A549 (cell line): ENCODE results near the gene BCAS3. TPM values are rescaled to one million over a fixed set of nuclear protein-coding genes. Genes with fewer than 3 reads are reported as not detected.

ENCODE experiments used
- ATAC-seq, 2 experiments: fragments of 200-7000 bp in 1 of 2; fragments of >200 bp in 1 of 2; cut with Nextera tagmentation in 1 of 2; cut with Tn5 transposase in 1 of 2; 3 replicates each; pipeline versions ENCODE4 v1.8.0 to v1.9.1; 2018 to 2020; ENCODE audit warnings: mild to moderate bottlenecking in 1 of 2, moderate library complexity in 1 of 2
- CTCF ChIA-PET: fragments of 300-600 bp; sonication (Branson Sonifier 250); formaldehyde crosslinking; extraction: SDS; loops from one replicate; lab custom pipeline; 2021; ENCODE audit warnings: antibody characterized with exemption, inconsistent platforms; lab: Yijun Ruan, JAX
- POLR2A ChIA-PET: fragments of 350-600 bp; formaldehyde crosslinking; extraction: SDS; loops from one replicate; lab custom pipeline; 2021; ENCODE audit warnings: antibody characterized with exemption, inconsistent platforms; lab: Yijun Ruan, JAX
- DNase-seq, 2 experiments: peaks; one replicate each; pipeline versions ENCODE4 v3.0.0 to v3.0.0-alpha.2; 2011 to 2016; ENCODE audit warnings: low read depth in 1 of 2, low spot score in 1 of 2
- FAIRE-seq: peaks from 2 replicates; lab custom pipeline; 2011; peaks lifted over from hg19 to GRCh38; lab: Jason Lieb, UNC
- H3K27ac ChIP-seq, 2 experiments: fragments of >200 bp; sonication (Bioruptor Twin); formaldehyde crosslinking; 3 replicates each; pipeline ENCODE4 v1.5.1; 2016 to 2017
- H3K4me1 ChIP-seq: fragments of >200 bp; sonication (Bioruptor Twin); formaldehyde crosslinking; 3 replicates; pipeline ENCODE4 v1.6.1; 2016
- H3K4me2 ChIP-seq: fragments of >200 bp; sonication (Bioruptor Twin); formaldehyde crosslinking; 3 replicates; pipeline ENCODE4 v1.6.1; 2016
- H3K4me3 ChIP-seq: fragments of >200 bp; sonication (Bioruptor Twin); formaldehyde crosslinking; 3 replicates; pipeline ENCODE4 v1.5.1; 2016
- H3K9me3 ChIP-seq: fragments of >200 bp; sonication (Bioruptor Twin); formaldehyde crosslinking; 3 replicates; pipeline ENCODE4 v1.6.1; 2016
- BCL3 ChIP-seq: fragments of >200 bp; sonication (Bioruptor Twin); formaldehyde crosslinking; IDR thresholded peaks from 3 replicates; pipeline ENCODE4 v1.6.1; 2016
- BHLHE40 ChIP-seq: IDR thresholded peaks from 2 replicates; pipeline ENCODE4 v1.6.1; 2012; ENCODE audit warnings: low read depth, low read length, inconsistent platforms
- CBX2 ChIP-seq: fragments of 200-600 bp; sonication (generic); IDR thresholded peaks from 2 replicates; pipeline ENCODE4 v1.6.1; 2016; ENCODE audit warnings: low read depth, mild to moderate bottlenecking, borderline replicate concordance
- CBX8 ChIP-seq: fragments of 200-600 bp; sonication (generic); IDR thresholded peaks from 2 replicates; pipeline ENCODE4 v1.6.1; 2016
- ELK1 ChIP-seq: fragments of 150-350 bp; IDR thresholded peaks from 2 replicates; pipeline ENCODE4 v1.6.1; 2014; ENCODE audit warnings: low read depth, mild to moderate bottlenecking, low read length
- EP300 ChIP-seq, 2 experiments: fragments of >200 bp; sonication (Bioruptor Twin); formaldehyde crosslinking; IDR thresholded peaks; 2 replicates in 1 of 2; 3 replicates in 1 of 2; pipeline ENCODE4 v1.6.1; 2016 to 2017
- ESRRA ChIP-seq: fragments of 150-350 bp; IDR thresholded peaks from 2 replicates; pipeline ENCODE4 v1.6.1; 2014; ENCODE audit warnings: mild to moderate bottlenecking, low read length, borderline replicate concordance
- FOSL2 ChIP-seq, 2 experiments: fragments of 450-650 bp in 1 of 2; fragments of >200 bp in 1 of 2; sonication (Bioruptor Twin) in 1 of 2; formaldehyde crosslinking; IDR thresholded peaks; 2 replicates each; pipeline versions ENCODE4 v1.5.0 to v1.6.1; 2016 to 2020; ENCODE audit warnings: mild to moderate bottlenecking in 1 of 2, moderate library complexity in 1 of 2
- FOXS1 ChIP-seq: fragments of 250-450 bp; sonication (Bioruptor Pico); IDR thresholded peaks from 2 replicates; pipeline ENCODE4 v1.5.0; 2020; ENCODE audit warnings: mild to moderate bottlenecking, moderate library complexity
- HDAC2 ChIP-seq: fragments of 200-600 bp; sonication (generic); IDR thresholded peaks from 2 replicates; pipeline ENCODE4 v1.6.1; 2016
- HOXB13 ChIP-seq: fragments of 250-450 bp; sonication (Bioruptor Pico); IDR thresholded peaks from 2 replicates; pipeline ENCODE4 v1.5.0; 2020; ENCODE audit warnings: low read depth, mild to moderate bottlenecking, moderate library complexity
- JUN ChIP-seq, 2 experiments: fragments of >200 bp; sonication (Bioruptor Twin); formaldehyde crosslinking; IDR thresholded peaks; 2 replicates in 1 of 2; 3 replicates in 1 of 2; pipeline ENCODE4 v1.6.1; 2016 to 2017
- JUNB ChIP-seq: fragments of >200 bp; sonication (Bioruptor Twin); formaldehyde crosslinking; IDR thresholded peaks from 2 replicates; pipeline ENCODE4 v1.6.1; 2016
- KDM1A ChIP-seq: fragments of 200-600 bp; sonication (generic); IDR thresholded peaks from 2 replicates; pipeline ENCODE4 v1.6.1; 2016; ENCODE audit warnings: low read depth, mild to moderate bottlenecking
- MYC ChIP-seq: IDR thresholded peaks from 2 replicates; pipeline ENCODE4 v1.6.1; 2012; ENCODE audit warnings: mild to moderate bottlenecking, inconsistent platforms, low read length, improper control_type of control experiment, borderline replicate concordance
- NFE2L2 ChIP-seq: fragments of 150-350 bp; conservative IDR thresholded peaks from 2 replicates; pipeline ENCODE4 v1.6.1; 2014; ENCODE audit warnings: low read length
- NPAS2 ChIP-seq: fragments of 250-450 bp; sonication (Bioruptor Pico); IDR thresholded peaks from 2 replicates; pipeline ENCODE4 v1.8.0; 2022; ENCODE audit warnings: mild to moderate bottlenecking, moderate library complexity, borderline replicate concordance
- NR3C1 ChIP-seq: fragments of >200 bp; sonication (Bioruptor Twin); formaldehyde crosslinking; IDR thresholded peaks from 3 replicates; pipeline ENCODE4 v1.6.1; 2017
- POLR2A ChIP-seq: IDR thresholded peaks from 2 replicates; pipeline ENCODE4 v1.6.1; 2012; ENCODE audit warnings: mild to moderate bottlenecking, low read length
- RAD21 ChIP-seq, 2 experiments: fragments of >200 bp in 1 of 2; sonication (Bioruptor Twin) in 1 of 2; formaldehyde crosslinking in 1 of 2; IDR thresholded peaks in 1 of 2; conservative IDR thresholded peaks in 1 of 2; 2 replicates in 1 of 2; 3 replicates in 1 of 2; pipeline ENCODE4 v1.6.1; 2012 to 2018; ENCODE audit warnings: inconsistent platforms in 1 of 2
- RCOR1 ChIP-seq: fragments of 150-350 bp; IDR thresholded peaks from 2 replicates; pipeline ENCODE4 v1.6.1; 2014; ENCODE audit warnings: antibody characterized with exemption, low read length, low read depth
- REST ChIP-seq: fragments of 200-600 bp; sonication (generic); IDR thresholded peaks from 2 replicates; pipeline ENCODE4 v1.6.1; 2016; ENCODE audit warnings: antibody characterized with exemption, mild to moderate bottlenecking, moderate library complexity
- RFX5 ChIP-seq: fragments of 450-650 bp; IDR thresholded peaks from 2 replicates; pipeline ENCODE4 v1.7.1; 2014; ENCODE audit warnings: antibody characterized with exemption, mild to moderate bottlenecking, moderate library complexity
- TFCP2L1 ChIP-seq: fragments of 250-450 bp; sonication (Bioruptor Pico); IDR thresholded peaks from 2 replicates; pipeline ENCODE4 v1.5.0; 2021; ENCODE audit warnings: mild to moderate bottlenecking
- WGBS: methylation state at CpG from one replicate; pipeline ENCODE4 v1.1.6; 2017; ENCODE audit errors: missing lambda C conversion rate; 5-methylcytosine and 5-hydroxymethylcytosine counted together
- polyA plus RNA-seq, 4 experiments: library from polyadenylated mRNA; depleted of rRNA in 3 of 4; stranded (reverse); fragments of >200 nt; fragmentation: RNase III in 1 of 4; extraction: RNeasy Plus Mini Kit Qiagen cat#74134 plus additional on column Dnase treatment in 1 of 4; gene quantifications; 2 replicates in 3 of 4; 3 replicates in 1 of 4; pipeline ENCODE4 v1.2.3, GENCODE V29; 2011 to 2017

Gene BCAS3
- polyA plus RNA-seq, 2 of the 4 experiments (the other 2 are of a cell fraction) = 14.7 to 43.4 TPM

GRCh38 chr17:61223725-61224124 is 546.1 kb downstream of the BCAS3 start:
- POLR2A ChIA-PET = interaction anchor here (0.5 kb wide), 1 partner anchor 15 kb away, joined by 6 read pairs; no protein-coding TSS in a partner anchor
- 90% methylated on average over 1 of the region's 1 CpG for WGBS
- Histone ChIP-seq H3K4me2 (no peak overlapping the region), H3K27ac (no peak overlapping the region), H3K4me3 (no peak overlapping the region), H3K4me1 (peaks cover 6% of the 10 kb centered on the region; the same call in 2 of the 3 replicates), H3K9me3 (no peaks in the 10 kb centered on the region)
- FAIRE-seq = no peak
- CTCF ChIA-PET = interaction anchor here (1.3 kb wide), 1 partner anchor 166 kb away, joined by 8 read pairs; no protein-coding TSS in a partner anchor
- TF ChIP-seq KDM1A (no peak), ELK1 (no peak), BHLHE40 (no peak), JUNB (no peak), FOXS1 (CRISPR knock-in tag) (no peak), JUN (IDR thresholded peaks at IDR 0.05) (no peak)
- no peak for ATAC-seq
- DNase-seq = no peak

GRCh38 chr17:61225178-61225882 is 547.7 kb downstream of the BCAS3 start:
- ChIA-PET CTCF (interaction anchor here (0.5 to 2.0 kb wide), 2 partner anchors 12 to 26 kb away, joined by 3 to 6 read pairs; no protein-coding TSS in a partner anchor), POLR2A (no interaction called here)
- Histone ChIP-seq H3K27ac (no peak overlapping the region), H3K4me3 (no peak overlapping the region), H3K9me3 (no peaks in the 10 kb centered on the region), H3K4me2 (no peak overlapping the region), H3K4me1 (no peaks in the 10 kb centered on the region)
- TF ChIP-seq TFCP2L1 (CRISPR knock-in tag) = no peak
- TF ChIP-seq NFE2L2 = no peak
- no peak for TF ChIP-seq NPAS2
- no peak for TF ChIP-seq RFX5
- TF ChIP-seq JUN (IDR thresholded peaks at IDR 0.05) = no peak
- no peak for TF ChIP-seq RCOR1
- DNase-seq (no peak), ATAC-seq (no peak), FAIRE-seq (no peak)
- WGBS = 79% methylated on average over 5 of the region's 5 CpGs

- H3K4me2 ChIP-seq = no peak overlapping the region
- no peak overlapping the region for H3K4me3 ChIP-seq
- no peaks in the 10 kb centered on the region for H3K4me1 ChIP-seq
- TF ChIP-seq RAD21 (conservative IDR thresholded peaks at IDR 0.05 in 1 of 2, IDR thresholded peaks at IDR 0.05 in 1 of 2) (no peak), NR3C1 (no peak), MYC (no peak), POLR2A (no peak), HDAC2 (no peak), CBX2 (no peak), FOSL2 (IDR thresholded peaks at IDR 0.05) (no peak), FOSL2 (CRISPR knock-in tag; IDR thresholded peaks at IDR 0.05) (no peak), HOXB13 (CRISPR knock-in tag) (no peak), RCOR1 (no peak), REST (no peak), BCL3 (no peak), ESRRA (no peak), NPAS2 (no peak), EP300 (IDR thresholded peaks at IDR 0.05) (no peak), CBX8 (no peak)
- ATAC-seq (no peak), DNase-seq (no peak), FAIRE-seq (no peak)
- no peak overlapping the region for H3K27ac ChIP-seq
- CTCF ChIA-PET = interaction anchor here (0.5 to 2.4 kb wide), 6 partner anchors 9 to 160 kb away, joined by 3 to 11 read pairs (median 3); no protein-coding TSS in a partner anchor
- no peaks in the 10 kb centered on the region for H3K9me3 ChIP-seq
- POLR2A ChIA-PET = no interaction called here
These were observed 550.2 kb downstream of the BCAS3 start for GRCh38 chr17:61227866-61228265.
